ENCODE data around the gene UPF3A. TPM values are rescaled to one million over a fixed set of nuclear protein-coding genes. Genes with fewer than 3 reads are reported as not detected.
A peak's percentile ranks its signal among the peaks of the same experiment; 100 is the strongest.
"Not testable (repeated sequence)": the region's sequence is repeated elsewhere in the genome, so short reads cannot be mapped to it uniquely, and the experiment has no call there.

Gene UPF3A
- total RNA-seq, 2 donors from 2014 or later, result 42.2 to 76.8 TPM

DNA sequence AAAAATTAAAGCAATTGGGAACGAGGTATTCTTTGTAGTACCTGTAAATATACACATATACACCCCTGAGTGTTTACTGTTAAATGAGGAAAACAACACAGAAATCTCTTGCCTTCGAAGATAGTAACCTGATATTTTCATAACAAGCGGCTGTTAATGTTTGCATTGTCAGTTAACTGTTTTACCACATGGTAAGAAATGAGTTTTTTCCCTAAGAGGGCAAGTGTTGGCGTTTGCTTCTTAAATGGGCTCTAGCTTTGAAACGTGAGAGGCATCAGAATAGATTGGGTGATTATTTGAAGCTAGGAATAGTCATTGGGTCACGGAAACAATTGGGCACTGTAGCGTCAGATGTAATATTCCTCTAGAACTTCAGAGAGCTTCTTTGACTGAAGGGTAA, 22.0 kb upstream of the UPF3A start:
- DNase-seq (ENCODE audit: low spot score in 2 of 2) (no peak), ATAC-seq (no peak)
- Mint-ChIP-seq H3K27ac (no peak overlapping the region), H3K36me3 (peaks cover 28 to 37% of the 10 kb centered on the region in 2 donors), H3K9me3 (no peaks in the 10 kb centered on the region)

DNA sequence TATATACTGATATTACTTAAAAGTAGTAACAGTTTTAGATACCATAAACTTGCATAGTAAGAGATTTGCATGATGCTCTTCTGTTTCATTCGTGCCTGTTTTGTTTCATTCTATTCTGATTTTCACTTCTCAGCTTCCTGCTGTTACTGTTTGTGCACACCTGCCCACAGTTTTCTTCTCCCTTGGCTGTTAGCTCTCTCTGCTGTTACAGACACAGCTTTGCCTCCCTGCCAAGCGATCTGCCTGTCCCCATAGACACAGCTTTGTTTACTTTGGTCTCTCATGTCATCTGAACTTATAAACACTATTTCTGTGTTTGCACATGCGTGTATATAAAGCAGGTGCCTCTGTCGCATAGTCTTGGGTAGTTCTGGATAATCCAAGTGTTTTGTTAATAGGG, 21.4 kb upstream of the UPF3A start:
- no peak for ATAC-seq
- Mint-ChIP-seq H3K9me3 (no peaks in the 10 kb centered on the region), H3K27ac (peak overlapping the region in 1 of 2 donors; percentile 11), H3K36me3 (peaks cover 22 to 33% of the 10 kb centered on the region in 2 donors)
- DNase-seq (ENCODE audit: low spot score in 2 of 2), result no peak

DNA sequence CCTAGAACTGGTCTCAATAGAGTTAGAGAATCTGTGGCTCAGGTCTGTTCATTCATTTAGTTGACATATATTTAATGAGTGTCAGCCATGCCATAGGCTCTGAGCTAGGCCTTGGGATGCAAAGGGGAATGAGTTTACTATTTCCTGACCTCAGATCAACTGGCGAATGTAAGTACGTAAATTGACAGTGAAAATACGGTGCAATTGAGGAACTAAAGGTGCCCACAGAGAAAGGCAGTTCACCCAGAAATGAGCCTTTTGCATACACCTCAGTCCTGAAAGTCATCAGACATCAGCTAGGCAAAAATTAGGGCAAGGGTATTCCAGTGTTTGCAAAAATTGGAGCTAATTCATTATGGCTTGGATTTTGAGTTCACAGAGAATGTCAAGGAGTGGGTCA, 20.6 kb upstream of the UPF3A start:
- H3K27ac Mint-ChIP-seq, result peak overlapping the region; percentile 11 to 88
- no peak for DNase-seq (ENCODE audit: low spot score in 2 of 2)
- no peak for ATAC-seq
- peaks cover 22 to 39% of the 10 kb centered on the region in 2 donors for H3K36me3 Mint-ChIP-seq
- no peaks in the 10 kb centered on the region for H3K9me3 Mint-ChIP-seq

DNA sequence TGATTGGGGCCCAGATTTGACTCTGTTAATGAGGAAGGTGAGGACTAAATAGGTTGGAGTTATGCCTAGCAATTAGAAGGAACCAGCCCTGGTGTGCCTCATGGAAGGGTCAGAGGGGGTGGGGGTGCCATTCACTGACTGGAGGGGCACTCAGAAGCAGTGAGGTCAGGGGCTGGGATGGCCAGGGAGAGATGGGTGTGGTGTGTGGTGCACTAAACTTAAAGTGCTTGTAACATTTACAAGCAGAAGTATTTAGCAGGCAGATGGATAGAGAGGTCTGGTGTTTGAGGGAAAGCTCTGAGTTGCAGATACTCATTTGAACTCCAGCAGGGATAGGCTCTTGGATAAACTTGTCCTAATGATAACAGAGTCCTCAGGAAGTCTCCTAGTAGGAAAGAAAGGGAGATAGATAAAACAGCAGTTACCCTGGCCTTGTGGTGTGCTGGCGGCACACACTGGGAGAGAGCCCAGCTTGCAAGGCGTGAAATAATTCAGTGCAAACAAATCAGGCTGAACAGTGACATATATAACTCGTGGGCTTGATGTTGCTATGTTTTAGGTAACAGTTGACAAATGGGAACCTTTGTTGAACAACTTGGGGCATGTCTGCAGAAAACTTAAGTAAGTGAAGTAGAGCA, 20.0 kb upstream of the UPF3A start:
- Mint-ChIP-seq H3K9me3 (no peaks in the 10 kb centered on the region), H3K27ac (peak overlapping the region in 1 of 2 donors; percentile 88), H3K36me3 (peaks cover 24 to 44% of the 10 kb centered on the region in 2 donors)
- DNase-seq (ENCODE audit: low spot score in 2 of 2) (no peak), ATAC-seq (no peak)

DNA sequence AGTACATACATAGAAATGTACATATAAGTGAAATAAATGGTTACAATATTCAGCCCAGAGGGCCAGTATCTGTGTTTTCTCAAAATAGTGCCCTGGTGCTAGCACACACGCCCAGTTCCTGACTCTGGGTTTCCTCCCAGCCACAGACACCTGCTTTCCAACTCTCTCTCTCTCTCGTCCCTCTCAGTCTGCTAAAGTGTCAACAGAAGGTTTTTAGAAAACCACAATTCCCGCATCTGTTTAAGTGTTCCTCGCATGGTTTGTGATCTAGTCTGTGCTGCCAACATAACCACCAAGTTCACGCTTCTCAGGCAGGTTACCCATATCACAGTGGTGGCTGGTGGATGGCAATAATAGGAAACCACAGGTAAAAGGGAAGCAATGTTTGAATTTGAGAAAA, 17.8 kb upstream of the UPF3A start:
- Mint-ChIP-seq H3K36me3 (peaks cover 29 to 53% of the 10 kb centered on the region in 2 donors), H3K27ac (peak overlapping the region; percentile 56 to 94), H3K9me3 (no peaks in the 10 kb centered on the region)
- DNase-seq (ENCODE audit: low spot score in 2 of 2) (no peak), ATAC-seq (peak in 1 of 2 donors; percentile 66)

DNA sequence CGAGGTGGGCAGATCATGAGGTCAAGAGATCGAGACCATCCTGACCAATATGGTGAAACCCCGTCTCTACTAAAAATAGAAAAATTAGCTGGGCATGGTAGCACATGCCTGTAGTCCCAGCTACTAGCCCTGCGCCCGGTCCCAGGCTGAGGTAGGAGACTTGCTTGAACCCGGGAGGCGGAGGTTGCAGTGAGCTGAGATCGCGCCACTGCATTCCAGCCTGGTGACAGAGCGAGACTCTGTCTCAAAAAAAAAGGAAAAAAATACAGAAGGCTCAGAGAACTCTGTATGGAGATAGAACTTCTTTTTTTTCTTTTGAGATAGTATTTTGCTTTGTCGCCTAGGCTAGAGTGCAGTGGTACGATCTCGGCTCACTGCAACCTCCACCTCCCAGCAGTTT, 17.1 kb upstream of the UPF3A start:
- H3K9me3 Mint-ChIP-seq; DNase-seq (ENCODE audit: low spot score in 2 of 2); ATAC-seq; H3K27ac Mint-ChIP-seq: not testable (repeated sequence)
- peaks cover 29 to 57% of the 10 kb centered on the region in 2 donors for H3K36me3 Mint-ChIP-seq

DNA sequence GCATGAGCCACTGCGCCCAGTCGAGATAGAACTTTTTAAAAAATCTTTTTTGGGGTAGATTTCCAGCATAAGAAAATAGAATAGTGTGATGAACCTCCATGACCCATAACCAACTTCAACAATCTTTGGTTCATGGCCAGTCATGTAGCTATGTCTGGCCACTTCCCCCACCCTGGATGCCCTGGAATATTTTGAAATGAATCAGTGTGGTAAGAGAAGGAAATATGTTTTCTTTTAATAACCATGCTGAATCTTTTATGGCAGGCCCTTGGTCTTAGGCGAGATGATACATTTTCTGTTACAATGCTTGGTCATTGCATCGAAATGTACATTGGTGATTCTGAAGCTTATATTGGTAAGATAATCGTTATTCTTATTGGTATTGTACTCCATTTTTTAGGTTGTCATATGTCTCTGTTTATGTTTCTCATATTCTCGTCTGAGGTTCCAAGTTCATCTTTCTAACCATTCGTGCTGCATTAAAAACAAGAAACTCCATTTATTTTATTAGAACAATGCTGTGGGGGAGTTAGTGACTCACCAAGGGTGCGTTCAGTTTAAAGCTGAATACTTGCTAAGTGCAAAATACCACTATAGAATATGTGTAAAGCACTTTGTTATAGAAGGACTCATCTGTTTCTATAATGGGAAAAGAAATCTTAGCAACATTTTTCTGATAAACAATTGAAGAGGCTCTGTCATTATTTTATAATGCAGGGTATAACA, 16.4 kb upstream of the UPF3A start:
- H3K9me3 Mint-ChIP-seq, result no peaks in the 10 kb centered on the region
- no peak for ATAC-seq
- no peak for DNase-seq (ENCODE audit: low spot score in 2 of 2)
- peaks cover 31 to 59% of the 10 kb centered on the region in 2 donors for H3K36me3 Mint-ChIP-seq
- H3K27ac Mint-ChIP-seq, result no peak overlapping the region

DNA sequence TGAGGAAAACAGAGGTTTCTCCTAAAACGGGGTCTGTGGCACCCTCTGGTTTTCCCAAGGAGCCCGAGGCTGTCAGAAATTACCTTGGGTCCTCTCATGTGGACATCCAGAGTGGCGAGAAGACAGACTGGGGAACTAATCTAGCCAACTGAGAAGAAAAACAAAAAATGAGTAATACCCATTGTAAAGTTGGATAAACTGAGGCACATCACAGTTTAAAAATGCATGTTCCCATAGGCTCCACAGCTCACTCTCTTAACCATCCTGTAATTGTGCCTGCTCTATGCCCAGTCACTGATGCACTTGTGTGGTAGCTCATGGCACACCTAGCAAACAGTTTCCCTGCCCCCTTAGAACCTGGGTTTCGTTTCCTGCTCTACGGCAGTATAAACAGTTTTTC, 15.2 kb upstream of the UPF3A start:
- H3K9me3 Mint-ChIP-seq, result no peaks in the 10 kb centered on the region

DNA sequence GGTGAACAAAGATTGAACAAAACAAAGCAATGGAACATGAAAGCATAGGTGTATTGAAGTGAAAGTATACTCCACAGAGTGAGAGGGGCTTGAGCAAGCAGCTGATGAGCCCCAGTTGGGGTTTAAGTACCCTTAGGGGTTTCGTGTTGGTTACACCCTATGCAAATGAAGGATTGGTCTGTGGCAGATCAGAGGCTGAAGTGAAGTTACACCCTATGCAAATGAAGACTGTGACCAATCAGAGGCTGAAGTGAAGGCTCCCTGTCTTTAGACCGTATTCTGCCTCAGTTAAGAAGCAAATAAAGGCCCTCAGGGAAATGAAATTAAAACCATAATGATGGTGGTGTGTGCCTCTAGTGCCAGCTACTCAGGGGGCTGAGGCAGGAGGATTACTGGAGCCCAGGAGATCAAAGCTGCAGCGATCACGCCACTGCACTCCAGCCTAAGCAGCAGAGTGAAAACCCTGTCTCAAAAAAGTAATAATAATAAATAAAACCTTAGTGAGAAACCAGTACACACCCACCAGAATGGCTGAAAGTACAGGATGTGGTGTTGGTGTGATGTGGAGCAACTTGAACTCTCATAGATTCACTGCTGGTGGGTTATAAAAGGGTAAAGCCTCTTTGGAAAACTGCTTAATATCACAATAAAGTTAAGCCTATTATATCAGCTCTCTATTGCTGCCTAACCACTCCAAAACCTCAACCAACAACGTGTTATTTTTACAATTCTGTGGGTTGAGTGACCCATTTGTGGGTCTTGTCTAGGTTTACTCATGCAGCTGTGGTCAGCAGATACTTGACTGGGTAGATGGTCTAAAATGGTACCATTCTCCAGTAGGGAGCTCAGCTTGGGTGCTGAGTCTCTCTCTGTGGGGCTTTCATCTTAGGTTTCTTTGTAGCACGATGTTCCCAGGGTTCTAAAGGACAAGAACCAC, 12.8 kb upstream of the UPF3A start:
- Mint-ChIP-seq H3K27ac (peak overlapping the region; percentile 47 to 75), H3K9me3 (no peaks in the 10 kb centered on the region), H3K36me3 (peaks cover 35 to 51% of the 10 kb centered on the region in 2 donors)
- DNase-seq (ENCODE audit: low spot score in 2 of 2) (no peak), ATAC-seq (peak in 1 of 2 donors; percentile 68)

More for the DNA sequence above, 15.2 kb upstream of the UPF3A start:
- Mint-ChIP-seq H3K27ac (no peak overlapping the region), H3K36me3 (peaks cover 31 to 53% of the 10 kb centered on the region in 2 donors)
- ATAC-seq (no peak), DNase-seq (ENCODE audit: low spot score in 2 of 2) (no peak)

DNA sequence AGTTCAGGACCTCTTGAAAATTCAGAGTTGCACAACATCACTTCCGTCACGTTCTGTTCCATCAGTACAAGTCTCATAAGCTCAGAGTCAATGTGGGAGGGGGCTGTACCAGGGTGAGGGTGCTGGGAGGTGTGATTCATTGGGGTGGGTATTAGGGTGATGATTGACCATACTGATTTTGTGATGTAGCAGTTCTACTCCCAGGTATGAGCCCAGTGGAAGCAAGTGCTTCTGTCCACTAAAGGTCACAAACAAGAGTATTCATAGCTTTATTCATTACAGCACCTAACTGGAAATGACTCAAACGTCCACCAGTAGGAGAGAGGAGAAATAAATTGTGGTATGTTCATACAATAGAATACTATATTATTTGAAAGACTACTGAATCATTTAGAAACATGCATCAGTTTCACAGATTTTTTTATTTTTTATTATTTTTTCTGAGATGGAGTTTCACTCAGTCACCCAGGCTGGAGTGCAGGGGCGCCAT, 12.1 kb upstream of the UPF3A start:
- H3K9me3 Mint-ChIP-seq, result no peaks in the 10 kb centered on the region
- H3K27ac Mint-ChIP-seq, result peak overlapping the region; percentile 47 to 75
- H3K36me3 Mint-ChIP-seq, result peaks cover 32 to 51% of the 10 kb centered on the region in 2 donors
- DNase-seq (ENCODE audit: low spot score in 2 of 2) (no peak), ATAC-seq (peak in 1 of 2 donors; percentile 85)

DNA sequence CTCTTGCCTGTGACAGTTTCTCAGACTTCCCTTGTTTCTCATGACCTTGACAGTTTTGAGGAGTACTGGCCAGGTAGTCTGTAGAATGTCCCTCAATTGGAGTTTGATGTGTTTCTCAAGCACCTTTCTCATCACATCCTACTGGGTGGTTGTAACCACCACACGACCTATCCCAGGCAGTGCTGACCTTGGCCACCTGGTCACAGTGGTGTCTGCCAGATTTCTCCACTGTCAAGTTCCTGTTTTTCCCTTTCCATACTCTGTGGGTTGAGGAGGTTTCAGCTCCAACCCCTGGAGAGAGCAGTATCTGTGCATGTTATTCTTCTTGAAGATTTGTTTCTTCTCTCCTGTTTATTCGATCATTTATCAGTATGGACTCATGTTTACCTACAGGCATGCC, 8.4 kb upstream of the UPF3A start:
- Mint-ChIP-seq H3K9me3 (no peaks in the 10 kb centered on the region), H3K36me3 (peaks cover 34 to 37% of the 10 kb centered on the region in 2 donors), H3K27ac (no peak overlapping the region)
- DNase-seq (ENCODE audit: low spot score in 2 of 2) (no peak), ATAC-seq (no peak)

DNA sequence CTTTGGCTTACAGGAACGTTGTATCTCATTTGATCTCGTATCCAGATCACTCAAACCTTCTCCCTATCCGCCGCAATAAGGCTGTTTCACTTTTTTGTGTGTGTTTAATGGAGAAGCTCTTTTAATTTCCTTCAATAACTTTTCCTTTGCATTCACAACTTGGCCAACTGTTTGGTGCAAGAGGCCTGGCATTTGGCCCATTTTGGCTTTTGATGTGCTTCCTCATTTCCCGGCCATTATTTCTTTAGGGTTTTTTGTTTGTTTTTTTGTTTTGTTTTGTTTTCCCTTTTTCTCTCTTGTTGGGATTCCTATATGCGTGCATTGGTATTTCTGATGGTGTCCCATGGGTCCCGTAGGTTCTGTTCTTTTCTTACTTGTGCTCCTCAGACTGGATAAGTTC, 6.1 kb upstream of the UPF3A start:
- Mint-ChIP-seq H3K9me3 (no peaks in the 10 kb centered on the region), H3K27ac (no peak overlapping the region), H3K36me3 (peaks cover 27 to 29% of the 10 kb centered on the region in 2 donors)
- DNase-seq (ENCODE audit: low spot score in 2 of 2), result no peak
- no peak for ATAC-seq

DNA sequence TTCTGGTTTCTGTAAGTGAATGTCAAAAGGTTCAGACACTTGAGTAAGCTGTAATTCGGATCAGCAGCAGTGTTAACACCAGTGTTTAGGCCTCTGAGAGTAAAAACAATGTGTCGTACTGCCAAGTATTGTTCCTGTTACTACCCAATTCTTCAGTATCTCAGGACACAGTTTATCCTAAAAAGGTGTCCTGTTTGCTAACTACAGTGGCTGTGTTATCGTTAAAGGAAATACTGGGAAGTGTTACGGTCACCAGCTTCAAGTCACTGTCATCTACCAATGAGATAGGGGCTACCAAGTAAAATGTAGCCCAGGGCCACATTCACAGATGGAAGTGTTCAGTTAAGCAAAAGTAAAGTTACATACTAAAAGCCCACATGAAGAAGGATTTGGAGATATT, 2.3 kb upstream of the UPF3A start:
- Mint-ChIP-seq H3K36me3 (peaks cover 24 to 25% of the 10 kb centered on the region in 2 donors), H3K27ac (peak overlapping the region in 1 of 2 donors; percentile 96), H3K9me3 (no peaks in the 10 kb centered on the region)
- DNase-seq (ENCODE audit: low spot score in 2 of 2) (no peak), ATAC-seq (no peak)

DNA sequence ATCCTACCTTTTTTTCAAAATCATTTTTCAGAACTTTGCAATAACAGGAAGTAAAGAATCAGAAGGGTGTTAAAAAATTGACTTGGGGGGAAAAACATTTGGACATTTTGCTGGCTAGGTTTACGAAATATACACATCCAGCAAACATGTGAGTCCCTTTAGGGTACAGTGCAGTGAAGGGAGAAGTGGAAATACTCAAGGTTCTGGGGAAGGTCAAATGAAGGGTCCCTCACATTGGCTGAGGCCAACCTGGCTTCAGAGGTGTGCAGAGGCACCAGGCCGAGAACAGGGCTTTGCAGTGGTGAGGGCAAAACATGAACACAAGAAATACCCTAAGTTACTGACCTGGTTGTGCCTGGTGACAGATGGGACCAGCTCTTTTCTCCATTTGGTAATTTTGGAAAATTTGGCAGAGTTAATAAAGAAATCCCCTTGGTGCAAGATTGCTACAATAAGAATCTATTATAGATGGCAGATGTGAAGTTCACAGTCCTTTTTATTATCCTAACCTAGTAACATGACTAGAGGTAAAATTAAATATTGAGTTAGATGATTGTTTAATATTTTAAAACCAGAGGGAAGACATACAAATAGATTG, 1.5 kb upstream of the UPF3A start:
- H3K27ac Mint-ChIP-seq, result peak overlapping the region; percentile 96 to 98
- peaks cover 22 to 27% of the 10 kb centered on the region in 2 donors for H3K36me3 Mint-ChIP-seq
- no peaks in the 10 kb centered on the region for H3K9me3 Mint-ChIP-seq
- DNase-seq (ENCODE audit: low spot score in 2 of 2) (no peak), ATAC-seq (no peak)

DNA sequence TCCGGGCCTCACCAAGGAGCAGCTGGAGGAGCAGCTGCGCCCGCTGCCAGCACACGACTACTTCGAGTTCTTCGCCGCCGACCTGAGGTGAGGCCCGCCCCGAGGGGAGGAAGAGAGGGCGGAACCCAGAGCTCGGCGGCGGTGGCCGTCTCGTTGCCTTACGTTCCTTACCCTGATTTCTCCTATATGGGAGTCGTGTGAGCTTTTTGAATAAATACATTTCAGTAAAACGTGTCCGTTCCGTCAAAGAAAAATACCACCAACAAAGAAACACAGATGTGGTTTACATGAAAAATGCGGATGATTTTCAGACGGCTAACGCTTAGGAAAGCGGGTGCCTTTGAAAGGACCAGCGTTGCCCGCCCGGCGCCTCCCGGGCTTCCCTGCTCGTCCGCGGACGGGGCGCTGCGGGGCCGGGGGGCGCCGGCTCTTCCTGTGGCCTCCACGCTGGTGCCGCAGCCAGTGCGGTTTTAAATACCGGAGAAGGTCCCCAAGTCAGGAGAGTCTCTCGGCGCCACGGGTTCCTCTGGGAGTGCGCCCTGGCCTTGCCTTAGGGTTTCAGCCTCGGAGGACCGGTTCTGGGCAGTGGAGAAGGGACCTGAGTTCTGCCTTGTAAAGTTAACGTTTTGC, 755 bp downstream of the UPF3A start:
- Mint-ChIP-seq H3K27ac (peak overlapping the region; percentile 93 to 96), H3K36me3 (peaks cover 31 to 41% of the 10 kb centered on the region in 2 donors), H3K9me3 (no peaks in the 10 kb centered on the region)
- DNase-seq (ENCODE audit: low spot score in 2 of 2) (peak; percentile 62 to 76), ATAC-seq (peak; percentile 55 to 77)

DNA sequence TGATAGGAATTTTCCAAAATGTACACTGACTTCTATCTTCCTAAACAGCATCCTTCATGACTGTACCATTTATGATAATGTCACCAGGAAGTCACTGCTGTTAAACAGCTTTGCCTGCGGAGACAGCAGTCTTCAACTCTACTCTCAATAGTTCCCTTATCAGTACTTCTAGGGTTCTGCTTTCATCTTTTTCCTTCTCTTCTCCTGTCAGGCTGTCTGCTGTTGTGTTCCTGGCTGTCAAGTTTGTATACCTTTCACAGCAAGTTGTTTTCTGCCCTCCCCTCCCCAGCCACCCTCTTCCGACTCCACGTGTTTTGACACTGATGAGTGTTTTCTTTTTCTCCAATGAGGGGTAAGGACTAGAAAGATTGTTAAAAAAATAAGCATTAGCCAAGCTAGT, 2.2 kb downstream of the UPF3A start:
- DNase-seq (ENCODE audit: low spot score in 2 of 2), result no peak
- Mint-ChIP-seq H3K36me3 (peaks cover 32 to 41% of the 10 kb centered on the region in 2 donors), H3K27ac (peak overlapping the region; percentile 5 to 28), H3K9me3 (no peaks in the 10 kb centered on the region)
- ATAC-seq, result no peak

Measured in activated naive CD4-positive, alpha-beta T cell treated with anti-CD3 and anti-CD28 coated beads, Interleukin-2, amount 50 U/mL, for 72 hours (primary cell).